K562 (cell line): Measurements from ENCODE around the gene CACNA2D3. TPM values are rescaled to one million over a fixed set of nuclear protein-coding genes. Genes with fewer than 3 reads are reported as not detected.

Experiments used
- ATAC-seq: fragments of 200-7000 bp; cut with Tn5 transposase; 3 replicates; pipeline ENCODE4 v1.9.1; 2020; ENCODE audit warnings: moderate library complexity
- BruUV-seq: library from RNA; stranded (reverse); fragments of 400-500 nt; replicated peaks from 2 replicates; lab custom pipeline; 2021; lab: Mats Ljungman, UMichigan
- CTCF ChIA-PET: fragments of 300-600 bp; formaldehyde crosslinking; extraction: SDS; loops from one replicate; lab custom pipeline; 2021; ENCODE audit warnings: low intra/inter-chr PET ratio; lab: Yijun Ruan, JAX
- POLR2A ChIA-PET: fragments of 300-600, 350-650 bp; sonication (Branson Sonifier 250); formaldehyde crosslinking; extraction: SDS; loops from one replicate; lab custom pipeline; 2021; ENCODE audit warnings: antibody characterized with exemption, inconsistent platforms; lab: Yijun Ruan, JAX
- DNase-seq, 4 experiments: peaks; one replicate each; pipeline versions ENCODE4 v3.0.0 to v3.0.0-alpha.2; 2011 to 2018; ENCODE audit warnings: low spot score in 3 of 4, mixed read lengths in 3 of 4; ENCODE audit errors: extremely low read depth in 1 of 4
- FAIRE-seq: peaks from 2 replicates; lab custom pipeline; 2011; peaks lifted over from hg19 to GRCh38; lab: Jason Lieb, UNC
- H2AFZ ChIP-seq: 2 replicates; pipeline ENCODE4 v1.6.0; 2011; ENCODE audit warnings: low read depth, low read length, control low read depth, inconsistent platforms
- H3K27ac ChIP-seq: fragments of 200-600 bp; 3 replicates; pipeline ENCODE4 v1.8.0; 2011; ENCODE audit warnings: low read depth, mild to moderate bottlenecking, control low read depth, inconsistent platforms, low read length, moderate library complexity, mixed read lengths; ENCODE audit errors: extremely low read depth
- H3K27me3 ChIP-seq, 2 experiments: fragments of 300-600 bp in 1 of 2; 2 replicates in 1 of 2; 3 replicates in 1 of 2; pipeline versions ENCODE4 v1.6.0 to v1.8.0; 2011; ENCODE audit warnings: inconsistent platforms in 2 of 2, low read length in 2 of 2, mild to moderate bottlenecking in 1 of 2, mixed read lengths in 1 of 2, moderate library complexity in 1 of 2; ENCODE audit not compliant: control insufficient read depth in 2 of 2, insufficient read depth in 2 of 2
- H3K36me3 ChIP-seq: fragments of 300-600 bp; 3 replicates; pipeline ENCODE4 v1.8.0; 2011; ENCODE audit warnings: mild to moderate bottlenecking, low read length, inconsistent platforms; ENCODE audit not compliant: control insufficient read depth, insufficient read depth
- H3K4me1 ChIP-seq, 2 experiments: fragments of 200-600 bp in 1 of 2; replicated peaks in 1 of 2; 2 replicates in 1 of 2; 3 replicates in 1 of 2; pipeline versions ENCODE4 v1.5.1 to v1.8.0; 2011; ENCODE audit warnings: inconsistent platforms in 2 of 2, low read length in 2 of 2, mild to moderate bottlenecking in 1 of 2, mixed read lengths in 1 of 2, moderate library complexity in 1 of 2; ENCODE audit not compliant: control insufficient read depth in 2 of 2, insufficient read depth in 2 of 2
- H3K4me2 ChIP-seq: 2 replicates; pipeline ENCODE4 v1.6.1; 2011; ENCODE audit warnings: low read length, control low read depth, inconsistent platforms, mixed read lengths; ENCODE audit not compliant: insufficient read depth
- H3K4me3 ChIP-seq: fragments of 200-600 bp; sonication (generic), shearing (Covaris generic); 2 replicates; pipeline ENCODE4 v1.5.1; 2016; ENCODE audit warnings: control low read depth, inconsistent platforms
- H3K79me2 ChIP-seq: fragments of 200-600 bp; 3 replicates; pipeline ENCODE4 v1.8.0; 2011; ENCODE audit warnings: low read length, inconsistent platforms; ENCODE audit not compliant: control insufficient read depth, insufficient read depth
- H3K9ac ChIP-seq, 2 experiments: 2 replicates each; pipeline versions ENCODE4 v1.6.0 to v1.6.1; 2011; ENCODE audit warnings: low read depth in 2 of 2, low read length in 2 of 2, control low read depth in 1 of 2, inconsistent platforms in 1 of 2, mild to moderate bottlenecking in 1 of 2, mixed read lengths in 1 of 2; ENCODE audit not compliant: insufficient read depth in 1 of 2
- H3K9me1 ChIP-seq: one replicate; pipeline ENCODE4 v1.6.0; 2011; ENCODE audit warnings: inconsistent platforms, mild to moderate bottlenecking, low read length, moderate library complexity; ENCODE audit not compliant: control insufficient read depth, insufficient read depth
- H3K9me3 ChIP-seq: replicated peaks from 2 replicates; pipeline ENCODE4 v1.5.1; 2011; ENCODE audit warnings: low read depth, low read length, inconsistent platforms; ENCODE audit not compliant: control insufficient read depth, insufficient read depth
- H4K20me1 ChIP-seq: replicated peaks from 2 replicates; pipeline ENCODE4 v1.6.1; 2011; ENCODE audit warnings: low read length, inconsistent platforms, mixed read lengths; ENCODE audit not compliant: control insufficient read depth, insufficient read depth
- ARHGAP35 ChIP-seq: fragments of 450-650 bp; IDR thresholded peaks from 2 replicates; pipeline ENCODE4 v1.6.1; 2018; ENCODE audit not compliant: partially characterized antibody
- CBFB ChIP-seq: sonication (generic); formaldehyde crosslinking; IDR thresholded peaks from 2 replicates; pipeline ENCODE4 v1.4.0; 2020; ENCODE audit warnings: mild to moderate bottlenecking, missing genetic modification reagents
- MAFG ChIP-seq: fragments of 450-650 bp; conservative IDR thresholded peaks from 2 replicates; pipeline ENCODE4 v1.6.1; 2016; ENCODE audit warnings: missing genetic modification characterization, missing compliant biosample characterization
- PCBP1 ChIP-seq: fragments of 200-400 bp; formaldehyde crosslinking; IDR thresholded peaks from 2 replicates; pipeline ENCODE4 v1.6.1; 2018; ENCODE audit warnings: mild to moderate bottlenecking, low read depth, low read length; ENCODE audit not compliant: poor library complexity, severe bottlenecking
- PML ChIP-seq: IDR thresholded peaks from 2 replicates; pipeline ENCODE4 v1.6.1; 2012; ENCODE audit warnings: low read length, inconsistent platforms
- PTRF ChIP-seq: fragments of 450-650 bp; IDR thresholded peaks from 2 replicates; pipeline ENCODE4 v1.6.1; 2016; ENCODE audit warnings: mild to moderate bottlenecking, missing genetic modification characterization, missing compliant biosample characterization
- SIRT6 ChIP-seq: IDR thresholded peaks from one replicate; pipeline ENCODE4 v1.6.1; 2012; ENCODE audit warnings: low read depth, mild to moderate bottlenecking, control low read depth, inconsistent platforms, low read length, moderate library complexity
- TAL1 ChIP-seq: fragments of 450-650 bp; IDR thresholded peaks from 2 replicates; pipeline ENCODE4 v1.6.1; 2016; ENCODE audit warnings: mild to moderate bottlenecking
- ZNF197 ChIP-seq: fragments of 200-800 bp; sonication (Bioruptor generic); IDR thresholded peaks from 2 replicates; pipeline ENCODE4 v1.6.1; 2016; ENCODE audit warnings: low read depth, missing genetic modification characterization, missing compliant biosample characterization
- ZNF76 ChIP-seq: fragments of 250-450 bp; sonication (Bioruptor Pico); IDR thresholded peaks from 2 replicates; pipeline ENCODE4 v1.4.0; 2020; ENCODE audit warnings: mild to moderate bottlenecking, moderate library complexity, borderline replicate concordance
- WGBS: fragments of 100-300 bp; shearing (Covaris generic); methylation state at CpG from one replicate; pipeline ENCODE4 v1.1.6; 2016; ENCODE audit warnings: low coverage, mixed read lengths; ENCODE audit not compliant: insufficient coverage; ENCODE audit errors: missing lambda C conversion rate; 5-methylcytosine and 5-hydroxymethylcytosine counted together
- in situ Hi-C: fragments of 300-500 bp; cut with MboI; formaldehyde crosslinking; loops from 4 replicates; pipeline ENCODE4 v1.15.0; 2018; ENCODE audit warnings: inconsistent platforms, mixed read lengths
- intact Hi-C: fragments of 100-400 bp; cut with micrococcal nuclease; formaldehyde crosslinking; loops from 2 replicates; pipeline ENCODE4 v1.14.2; 2022
- polyA plus RNA-seq, 8 experiments: library from polyadenylated mRNA; depleted of rRNA in 4 of 8; stranded (reverse) in 5 of 8; unstranded in 3 of 8; fragments of >200 nt; fragmentation: Nextera tagmentation in 2 of 8; fragmentation: Illumina TruSeq in 1 of 8; extraction: Ambion mirVana in 2 of 8; extraction: Trizol in 1 of 8; gene quantifications; 2 replicates each; pipeline versions ENCODE4 v1.2.1 to v1.2.3, GENCODE V29; 2011 to 2014; ENCODE audit warnings: inconsistent platforms in 1 of 8, missing spikeins in 1 of 8
- total RNA-seq, 7 experiments: library from RNA; depleted of rRNA in 6 of 7; stranded (reverse); fragments of >200 nt in 6 of 7; fragmentation: Illumina TruSeq in 2 of 7; extraction: Trizol in 2 of 7; gene quantifications; 2 replicates each; pipeline versions ENCODE4 v1.2.1 to v1.2.3, GENCODE V29; 2011 to 2021; ENCODE audit warnings: low replicate concordance in 1 of 7
- TF ChIP-seq, protein P1 (sequence below): fragments of 450-650 bp; IDR thresholded peaks from 2 replicates; pipeline ENCODE4 v1.6.1; 2017; ENCODE audit warnings: mild to moderate bottlenecking, moderate library complexity

The CACNA2D3 gene
- total and polyA plus RNA-seq, 9 of the 15 experiments (the other 6 are each of a cell fraction or from before 2014, with no cell fraction given): 0.01 TPM; not detected in 8

DNA sequence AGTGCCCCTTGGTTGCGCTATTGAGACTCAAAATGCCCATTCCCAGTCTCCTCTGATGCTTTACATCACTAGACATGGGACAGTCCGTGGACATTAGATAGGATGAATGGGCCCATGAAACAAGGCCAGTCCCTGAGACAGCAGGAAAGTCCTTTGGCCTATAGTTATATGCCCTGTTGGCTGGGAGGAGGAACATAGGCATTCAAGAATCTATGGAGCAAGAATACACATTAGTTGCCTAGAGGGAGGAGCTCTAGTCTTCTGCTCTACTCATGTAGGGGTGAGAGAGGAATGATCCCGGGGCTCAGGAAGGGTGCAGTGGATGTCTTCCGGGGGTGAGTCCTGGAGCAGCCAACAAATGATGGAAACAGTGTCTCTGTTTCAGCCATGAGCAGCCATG is 863.5 kb downstream of the CACNA2D3 start:
- CTCF ChIA-PET: no interaction called here
- no peak for TF ChIP-seq ZNF76 (CRISPR knock-in tag)
- TF ChIP-seq ARHGAP35: no peak
- TF ChIP-seq PML: no peak
- no peak for TF ChIP-seq TAL1
- no peak for TF ChIP-seq MAFG (tag)
- TF ChIP-seq, protein P1, sequence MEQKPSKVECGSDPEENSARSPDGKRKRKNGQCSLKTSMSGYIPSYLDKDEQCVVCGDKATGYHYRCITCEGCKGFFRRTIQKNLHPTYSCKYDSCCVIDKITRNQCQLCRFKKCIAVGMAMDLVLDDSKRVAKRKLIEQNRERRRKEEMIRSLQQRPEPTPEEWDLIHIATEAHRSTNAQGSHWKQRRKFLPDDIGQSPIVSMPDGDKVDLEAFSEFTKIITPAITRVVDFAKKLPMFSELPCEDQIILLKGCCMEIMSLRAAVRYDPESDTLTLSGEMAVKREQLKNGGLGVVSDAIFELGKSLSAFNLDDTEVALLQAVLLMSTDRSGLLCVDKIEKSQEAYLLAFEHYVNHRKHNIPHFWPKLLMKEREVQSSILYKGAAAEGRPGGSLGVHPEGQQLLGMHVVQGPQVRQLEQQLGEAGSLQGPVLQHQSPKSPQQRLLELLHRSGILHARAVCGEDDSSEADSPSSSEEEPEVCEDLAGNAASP: no peak
- TF ChIP-seq PTRF (tag): no peak
- no peak for TF ChIP-seq CBFB
- TF ChIP-seq SIRT6: no peak
- TF ChIP-seq PCBP1: no peak
- TF ChIP-seq ZNF197 (CRISPR knock-in tag): no peak
- WGBS: 5% methylated on average over 2 of the region's 4 CpGs

More for the DNA sequence above, 863.5 kb downstream of the CACNA2D3 start:
- POLR2A ChIA-PET: no interaction called here
- Histone ChIP-seq H3K9me3 (no peaks in the 10 kb centered on the region), H3K4me1 (no peaks in the 10 kb centered on the region), H4K20me1 (no peaks in the 10 kb centered on the region), H3K9ac (no peak overlapping the region), H3K4me3 (no peak overlapping the region), H3K36me3 (no peaks in the 10 kb centered on the region), H3K9me1 (no peaks in the 10 kb centered on the region), H3K79me2 (no peaks in the 10 kb centered on the region), H3K4me2 (no peak overlapping the region), H3K27ac (no peak overlapping the region), H3K27me3 (no peaks in the 10 kb centered on the region; a peak in 1 of 5 replicates), H2AFZ (no peak overlapping the region)
- BruUV-seq: no TSS peak
- in situ Hi-C loops: no loop called here
- intact Hi-C loops: loop anchor here (10.0 kb wide), 1 partner anchor 111 kb away; no protein-coding TSS in a partner anchor
- DNase-seq (no peak), ATAC-seq (no peak), FAIRE-seq (no peak)
